ENCODE measurements around the gene RFNG. TPM values are rescaled to one million over a fixed set of nuclear protein-coding genes. Genes with fewer than 3 reads are reported as not detected.

RFNG gene
- total and polyA plus RNA-seq, 2 donors (not counting 1 experiment from before 2014, with no cell fraction given): 30.1 to 44.5 TPM

DNA sequence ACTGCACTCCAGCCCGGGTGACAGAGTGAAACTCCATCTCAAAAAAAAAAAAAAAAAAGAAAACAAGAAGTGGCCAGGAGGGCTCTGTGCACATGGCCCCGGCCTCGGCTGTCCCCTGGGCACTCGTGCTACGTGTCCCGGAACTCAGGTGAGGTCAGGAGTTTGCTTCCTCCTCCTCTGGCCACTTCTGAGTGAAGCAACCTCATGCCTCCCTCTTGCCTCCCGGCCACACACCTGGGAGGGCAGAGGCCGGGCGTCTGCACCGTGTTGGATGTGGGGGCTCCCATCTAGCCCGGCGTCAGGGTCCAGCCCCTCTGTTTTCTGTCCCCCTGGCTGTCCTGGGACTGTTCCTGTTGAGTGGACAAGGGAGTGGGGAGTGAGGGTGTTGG lies 52.0 kb downstream of the RFNG start:
- H3K27me3 Mint-ChIP-seq: no peaks in the 10 kb centered on the region
- no peak overlapping the region for H3K4me2 ChIP-seq (replicated peaks; ENCODE audit: low read depth, low read length, poor library complexity, severe bottlenecking)
- H3K9me3 Mint-ChIP-seq (ENCODE audit: insufficient read depth): no peaks in the 10 kb centered on the region
- no peaks in the 10 kb centered on the region for H3K9me3 ChIP-seq (ENCODE audit: control extremely low read depth in 1 of 3, control insufficient read depth in 2 of 3, insufficient read depth in 1 of 3, low read length in 2 of 3)
- CTCF ChIA-PET: no interaction called here
- H4K20me1 ChIP-seq (ENCODE audit: control insufficient read depth, insufficient read depth, low read length, poor library complexity, severe bottlenecking): peaks cover 7% of the 10 kb centered on the region
- no peak overlapping the region for H3K27ac Mint-ChIP-seq
- no peak overlapping the region for H3K4me3 ChIP-seq (ENCODE audit: control extremely low read depth in 1 of 5, extremely low read depth in 1 of 5, insufficient read depth in 1 of 5, low read depth in 2 of 5, low read length in 4 of 5)
- H3K9ac ChIP-seq (ENCODE audit: low read length): no peak overlapping the region
- H3K4me1 ChIP-seq (ENCODE audit: control insufficient read depth in 2 of 2, insufficient read depth in 2 of 2, low read length in 2 of 2): no peaks in the 10 kb centered on the region
- DNase-seq: no peak
- ATAC-seq (ENCODE audit: low read depth): no peak
- H3K27me3 ChIP-seq (replicated peaks in 1 of 4; ENCODE audit: control extremely low read depth in 1 of 4, control insufficient read depth in 3 of 4, insufficient read depth in 4 of 4, low read length in 3 of 4): no peaks in the 10 kb centered on the region
- H3K27ac ChIP-seq (ENCODE audit: low read length in 2 of 2): no peak overlapping the region
- H3K79me2 ChIP-seq (ENCODE audit: control insufficient read depth, insufficient read depth, low read length): peaks cover 3% of the 10 kb centered on the region
- no peaks in the 10 kb centered on the region for H3K4me1 Mint-ChIP-seq
- 86% methylated on average over 5 of the region's 12 CpGs for WGBS (ENCODE audit: insufficient coverage)
- POLR2A ChIA-PET: no interaction called here
- intact Hi-C loops (cut with micrococcal nuclease): no loop called here
- no peak for TF ChIP-seq EZH2 (IDR thresholded peaks at IDR 0.05; ENCODE audit: borderline replicate concordance, insufficient read depth, low read depth, low read length, poor library complexity, severe bottlenecking)
- TF ChIP-seq, protein P1, sequence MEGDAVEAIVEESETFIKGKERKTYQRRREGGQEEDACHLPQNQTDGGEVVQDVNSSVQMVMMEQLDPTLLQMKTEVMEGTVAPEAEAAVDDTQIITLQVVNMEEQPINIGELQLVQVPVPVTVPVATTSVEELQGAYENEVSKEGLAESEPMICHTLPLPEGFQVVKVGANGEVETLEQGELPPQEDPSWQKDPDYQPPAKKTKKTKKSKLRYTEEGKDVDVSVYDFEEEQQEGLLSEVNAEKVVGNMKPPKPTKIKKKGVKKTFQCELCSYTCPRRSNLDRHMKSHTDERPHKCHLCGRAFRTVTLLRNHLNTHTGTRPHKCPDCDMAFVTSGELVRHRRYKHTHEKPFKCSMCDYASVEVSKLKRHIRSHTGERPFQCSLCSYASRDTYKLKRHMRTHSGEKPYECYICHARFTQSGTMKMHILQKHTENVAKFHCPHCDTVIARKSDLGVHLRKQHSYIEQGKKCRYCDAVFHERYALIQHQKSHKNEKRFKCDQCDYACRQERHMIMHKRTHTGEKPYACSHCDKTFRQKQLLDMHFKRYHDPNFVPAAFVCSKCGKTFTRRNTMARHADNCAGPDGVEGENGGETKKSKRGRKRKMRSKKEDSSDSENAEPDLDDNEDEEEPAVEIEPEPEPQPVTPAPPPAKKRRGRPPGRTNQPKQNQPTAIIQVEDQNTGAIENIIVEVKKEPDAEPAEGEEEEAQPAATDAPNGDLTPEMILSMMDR (IDR thresholded peaks at IDR 0.05): no peak
- no peak overlapping the region for H3K4me3 Mint-ChIP-seq
- H2AFZ ChIP-seq (ENCODE audit: insufficient read depth, low read depth, low read length, poor library complexity, severe bottlenecking): no peak overlapping the region
- peaks cover 0 to 2% of the 10 kb centered on the region in 2 experiments for H3K36me3 ChIP-seq (replicated peaks in 1 of 2; ENCODE audit: control extremely low read depth in 1 of 2, control insufficient read depth in 1 of 2, extremely low read depth in 1 of 2, insufficient read depth in 2 of 2, low read length in 1 of 2)

DNA sequence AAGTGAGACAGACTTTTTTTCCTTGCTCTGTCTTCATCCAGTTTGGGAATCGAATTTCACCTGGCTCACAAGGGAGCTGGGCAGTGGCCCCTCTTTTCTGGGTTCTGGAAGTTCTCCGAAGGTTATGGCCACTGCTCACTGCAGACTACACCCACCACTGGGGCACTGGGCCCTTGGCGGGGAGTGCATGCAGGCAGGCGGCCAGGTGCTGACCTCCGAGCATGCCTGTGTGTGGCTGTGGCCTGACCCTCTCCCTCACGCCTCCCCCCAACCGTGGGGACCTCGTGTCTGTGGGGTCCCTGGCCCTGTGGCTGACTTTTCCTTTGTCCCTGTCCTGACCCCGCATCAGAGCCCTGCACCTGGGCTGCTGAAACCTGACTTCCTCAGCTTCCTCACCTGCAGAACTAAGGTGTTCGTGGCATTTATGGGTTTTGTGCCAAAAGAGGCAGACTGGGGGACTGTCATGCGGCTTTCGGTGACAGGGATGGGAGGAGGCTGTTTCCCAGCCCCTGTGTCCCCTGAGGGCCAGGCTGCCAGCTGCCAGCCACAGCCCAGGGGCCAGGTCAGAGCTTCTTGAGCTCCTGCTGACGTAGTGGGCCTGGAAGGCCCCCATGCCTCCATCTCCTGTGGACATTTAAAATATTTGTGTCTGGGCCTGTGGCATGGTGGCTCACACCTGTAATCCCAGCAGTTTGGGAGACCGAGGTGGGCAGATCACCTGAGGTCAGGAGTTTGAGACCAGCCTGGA lies 52.7 kb downstream of the RFNG start:
- Mint-ChIP-seq H3K27ac (no peak overlapping the region), H3K27me3 (no peaks in the 10 kb centered on the region), H3K4me3 (no peak overlapping the region), H3K9me3 (ENCODE audit: insufficient read depth) (no peaks in the 10 kb centered on the region), H3K4me1 (no peaks in the 10 kb centered on the region)
- Histone ChIP-seq H4K20me1 (ENCODE audit: control insufficient read depth, insufficient read depth, low read length, poor library complexity, severe bottlenecking) (peaks cover 7% of the 10 kb centered on the region), H3K36me3 (replicated peaks in 1 of 2; ENCODE audit: control extremely low read depth in 1 of 2, control insufficient read depth in 1 of 2, extremely low read depth in 1 of 2, insufficient read depth in 2 of 2, low read length in 1 of 2) (peaks cover 0 to 2% of the 10 kb centered on the region in 2 experiments), H3K27me3 (replicated peaks in 1 of 4; ENCODE audit: control extremely low read depth in 1 of 4, control insufficient read depth in 3 of 4, insufficient read depth in 4 of 4, low read length in 3 of 4) (no peaks in the 10 kb centered on the region), H3K9ac (ENCODE audit: low read length) (no peak overlapping the region), H3K4me2 (replicated peaks; ENCODE audit: low read depth, low read length, poor library complexity, severe bottlenecking) (no peak overlapping the region), H3K4me3 (ENCODE audit: control extremely low read depth in 1 of 5, extremely low read depth in 1 of 5, insufficient read depth in 1 of 5, low read depth in 2 of 5, low read length in 4 of 5) (no peak overlapping the region), H3K79me2 (ENCODE audit: control insufficient read depth, insufficient read depth, low read length) (peaks cover 3% of the 10 kb centered on the region), H2AFZ (ENCODE audit: insufficient read depth, low read depth, low read length, poor library complexity, severe bottlenecking) (no peak overlapping the region), H3K4me1 (ENCODE audit: control insufficient read depth in 2 of 2, insufficient read depth in 2 of 2, low read length in 2 of 2) (no peaks in the 10 kb centered on the region), H3K27ac (ENCODE audit: low read length in 2 of 2) (no peak overlapping the region), H3K9me3 (ENCODE audit: control extremely low read depth in 1 of 3, control insufficient read depth in 2 of 3, insufficient read depth in 1 of 3, low read length in 2 of 3) (no peaks in the 10 kb centered on the region)
- intact Hi-C loops (cut with micrococcal nuclease): no loop called here
- DNase-seq: no peak
- WGBS (ENCODE audit: insufficient coverage): 97% methylated on average over 13 of the region's 14 CpGs
- no peak for ATAC-seq (ENCODE audit: low read depth)
- TF ChIP-seq, protein P1 (IDR thresholded peaks at IDR 0.05): no peak
- TF ChIP-seq EZH2 (IDR thresholded peaks at IDR 0.05; ENCODE audit: borderline replicate concordance, insufficient read depth, low read depth, low read length, poor library complexity, severe bottlenecking): no peak
- ChIA-PET POLR2A (interaction anchor here (0.5 kb wide), 1 partner anchor 105 kb away, joined by 3 read pairs; no protein-coding TSS in a partner anchor), CTCF (interaction anchor here (0.6 kb wide), 1 partner anchor 42 kb away, joined by 3 read pairs; no protein-coding TSS in a partner anchor)
